ENCODE data around the gene CHRNA10.

DNA sequence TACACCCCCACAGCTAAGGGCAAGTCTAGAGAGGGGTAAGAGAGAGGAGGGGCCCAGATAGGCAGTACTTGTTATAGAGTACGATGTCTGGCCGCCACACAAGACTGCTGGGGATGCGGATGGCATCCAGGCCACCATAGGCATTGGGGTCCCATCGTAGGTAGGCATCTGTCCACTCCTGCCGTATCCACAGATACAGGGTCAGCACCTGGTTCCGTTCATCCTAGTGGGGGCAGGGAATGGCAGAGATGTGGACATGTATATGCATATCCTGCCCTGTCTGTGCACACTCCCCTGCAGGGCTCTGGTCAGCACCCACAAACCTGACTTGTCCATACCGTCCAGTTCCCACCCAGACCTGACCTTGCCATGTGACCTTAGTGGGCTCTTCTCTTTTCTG, 2.1 kb downstream of the CHRNA10 start:
- TF ChIP-seq POLR2A (IDR thresholded peaks at IDR 0.05) = no peak
- TF ChIP-seq, protein P1, sequence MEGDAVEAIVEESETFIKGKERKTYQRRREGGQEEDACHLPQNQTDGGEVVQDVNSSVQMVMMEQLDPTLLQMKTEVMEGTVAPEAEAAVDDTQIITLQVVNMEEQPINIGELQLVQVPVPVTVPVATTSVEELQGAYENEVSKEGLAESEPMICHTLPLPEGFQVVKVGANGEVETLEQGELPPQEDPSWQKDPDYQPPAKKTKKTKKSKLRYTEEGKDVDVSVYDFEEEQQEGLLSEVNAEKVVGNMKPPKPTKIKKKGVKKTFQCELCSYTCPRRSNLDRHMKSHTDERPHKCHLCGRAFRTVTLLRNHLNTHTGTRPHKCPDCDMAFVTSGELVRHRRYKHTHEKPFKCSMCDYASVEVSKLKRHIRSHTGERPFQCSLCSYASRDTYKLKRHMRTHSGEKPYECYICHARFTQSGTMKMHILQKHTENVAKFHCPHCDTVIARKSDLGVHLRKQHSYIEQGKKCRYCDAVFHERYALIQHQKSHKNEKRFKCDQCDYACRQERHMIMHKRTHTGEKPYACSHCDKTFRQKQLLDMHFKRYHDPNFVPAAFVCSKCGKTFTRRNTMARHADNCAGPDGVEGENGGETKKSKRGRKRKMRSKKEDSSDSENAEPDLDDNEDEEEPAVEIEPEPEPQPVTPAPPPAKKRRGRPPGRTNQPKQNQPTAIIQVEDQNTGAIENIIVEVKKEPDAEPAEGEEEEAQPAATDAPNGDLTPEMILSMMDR (IDR thresholded peaks at IDR 0.05) = no peak

Data from Peyer's patch (tissue), 4 donors.